Suprapubic skin (tissue), 4 donors: Measurements from ENCODE around the gene CECR2. TPM values are rescaled to one million over a fixed set of nuclear protein-coding genes. Genes with fewer than 3 reads are reported as not detected.

ENCODE experiments used
- DNase-seq, 2 donors: peaks; one replicate each; pipeline ENCODE4 v3.0.0-alpha.2; 2019; ENCODE audit warnings: low spot score in 2 of 2
- H3K27ac ChIP-seq: fragments of 200-600 bp; sonication (generic); one replicate; pipeline ENCODE4 v1.5.1; 2019
- H3K27me3 ChIP-seq: fragments of 200-600 bp; sonication (generic); one replicate; pipeline ENCODE4 v1.5.1; 2019
- H3K36me3 ChIP-seq: fragments of 200-600 bp; sonication (generic); one replicate; pipeline ENCODE4 v1.5.1; 2019
- H3K4me1 ChIP-seq: fragments of 200-600 bp; sonication (generic); one replicate; pipeline ENCODE4 v1.5.1; 2019
- H3K4me3 ChIP-seq: fragments of 200-600 bp; sonication (generic); one replicate; pipeline ENCODE4 v1.5.1; 2019; ENCODE audit warnings: mild to moderate bottlenecking
- H3K9me3 ChIP-seq: fragments of 200-600 bp; sonication (generic); one replicate; pipeline ENCODE4 v1.5.1; 2019
- CTCF ChIP-seq, 2 donors: fragments of 200-600 bp in 1 of 2; fragments of 450-650 bp in 1 of 2; sonication (generic) in 1 of 2; IDR thresholded peaks; one replicate each; pipeline ENCODE4 v1.5.1; 2016 to 2019; ENCODE audit warnings: antibody characterized with exemption in 2 of 2, mild to moderate bottlenecking in 1 of 2, moderate library complexity in 1 of 2
- EP300 ChIP-seq: sonication (generic); formaldehyde crosslinking; IDR thresholded peaks from one replicate; pipeline ENCODE4 v1.6.1; 2017; ENCODE audit warnings: antibody characterized with exemption
- POLR2A ChIP-seq, 2 donors: fragments of 450-650 bp; IDR thresholded peaks; one replicate each; pipeline ENCODE4 v1.6.1; 2017; ENCODE audit warnings: antibody characterized with exemption in 2 of 2, mild to moderate bottlenecking in 2 of 2, moderate library complexity in 2 of 2
- POLR2AphosphoS5 ChIP-seq, 3 donors: sonication (generic); formaldehyde crosslinking; IDR thresholded peaks; one replicate each; pipeline ENCODE4 v1.6.1; 2017; ENCODE audit warnings: antibody characterized with exemption in 3 of 3
- WGBS: methylation state at CpG from one replicate; pipeline ENCODE4 v1.1.5; 2018; 5-methylcytosine and 5-hydroxymethylcytosine counted together
- total RNA-seq, 4 donors: library from RNA; depleted of rRNA; stranded (reverse); fragments of >200 nt; gene quantifications; one replicate each; pipeline ENCODE4 v1.1.0, GENCODE V29; 2016

The CECR2 gene
- total RNA-seq, 4 donors from 2014 or later, result 2.5 to 3.9 (median 3.7) TPM

GRCh38 chr22:17410576-17410975, 41.3 kb downstream of the CECR2 start:
- TF ChIP-seq CTCF (IDR thresholded peaks at IDR 0.05) (no peak), POLR2AphosphoS5 (IDR thresholded peaks at IDR 0.05) (no peak), EP300 (no peak), POLR2A (IDR thresholded peaks at IDR 0.05) (no peak)
- Histone ChIP-seq H3K27ac (no peak overlapping the region), H3K27me3 (no peaks in the 10 kb centered on the region), H3K36me3 (no peaks in the 10 kb centered on the region), H3K4me1 (no peaks in the 10 kb centered on the region), H3K4me3 (no peak overlapping the region), H3K9me3 (no peaks in the 10 kb centered on the region)
- 89% methylated on average over 4 of the region's 4 CpGs for WGBS
- DNase-seq, result no peak

GRCh38 chr22:17411213-17411612, 42.0 kb downstream of the CECR2 start:
- DNase-seq, result no peak
- no peak overlapping the region for H3K4me3 ChIP-seq
- TF ChIP-seq POLR2A (IDR thresholded peaks at IDR 0.05) (no peak), POLR2AphosphoS5 (IDR thresholded peaks at IDR 0.05) (no peak), CTCF (IDR thresholded peaks at IDR 0.05) (no peak), EP300 (no peak)
- no peaks in the 10 kb centered on the region for H3K9me3 ChIP-seq
- no peaks in the 10 kb centered on the region for H3K36me3 ChIP-seq
- no peak overlapping the region for H3K27ac ChIP-seq
- no peaks in the 10 kb centered on the region for H3K27me3 ChIP-seq
- 52% methylated on average over 3 of the region's 3 CpGs for WGBS
- H3K4me1 ChIP-seq, result no peaks in the 10 kb centered on the region

GRCh38 chr22:17412232-17412631, 43.0 kb downstream of the CECR2 start:
- no peaks in the 10 kb centered on the region for H3K36me3 ChIP-seq
- no peaks in the 10 kb centered on the region for H3K9me3 ChIP-seq
- no peak overlapping the region for H3K27ac ChIP-seq
- WGBS, result 90% methylated on average over 6 of the region's 6 CpGs
- H3K4me3 ChIP-seq, result no peak overlapping the region
- no peaks in the 10 kb centered on the region for H3K27me3 ChIP-seq
- no peak for DNase-seq
- TF ChIP-seq EP300 (no peak), CTCF (IDR thresholded peaks at IDR 0.05) (no peak), POLR2A (IDR thresholded peaks at IDR 0.05) (no peak), POLR2AphosphoS5 (IDR thresholded peaks at IDR 0.05) (no peak)
- H3K4me1 ChIP-seq, result no peaks in the 10 kb centered on the region

- no peaks in the 10 kb centered on the region for H3K9me3 ChIP-seq
- WGBS, result 89% methylated on average over 23 of the region's 27 CpGs
- no peak overlapping the region for H3K4me3 ChIP-seq
- H3K4me1 ChIP-seq, result no peaks in the 10 kb centered on the region
- H3K27ac ChIP-seq, result no peak overlapping the region
- TF ChIP-seq POLR2AphosphoS5 (IDR thresholded peaks at IDR 0.05), result no peak
- TF ChIP-seq CTCF (IDR thresholded peaks at IDR 0.05), result no peak
- no peak for TF ChIP-seq EP300
- no peaks in the 10 kb centered on the region for H3K27me3 ChIP-seq
- no peak for DNase-seq
- no peaks in the 10 kb centered on the region for H3K36me3 ChIP-seq
Measured at GRCh38 chr22:17418890-17419324, 49.6 kb downstream of the CECR2 start.

GRCh38 chr22:17419348-17419747, 50.1 kb downstream of the CECR2 start:
- 90% methylated on average over 3 of the region's 3 CpGs for WGBS
- no peak for DNase-seq
- Histone ChIP-seq H3K36me3 (no peaks in the 10 kb centered on the region), H3K9me3 (no peaks in the 10 kb centered on the region), H3K4me3 (no peak overlapping the region), H3K27ac (no peak overlapping the region), H3K4me1 (no peaks in the 10 kb centered on the region), H3K27me3 (no peaks in the 10 kb centered on the region)
- TF ChIP-seq POLR2A (IDR thresholded peaks at IDR 0.05) (no peak), CTCF (IDR thresholded peaks at IDR 0.05) (no peak), EP300 (no peak)
